GM12864 (cell line): Measurements from ENCODE around the gene ZNF532.

Source experiments
- DNase-seq: peaks from one replicate; pipeline ENCODE4 v3.0.0-alpha.2; 2011; ENCODE audit warnings: low read depth
- H3K4me3 ChIP-seq: 2 replicates; pipeline ENCODE4 v1.5.1; 2011; ENCODE audit warnings: mild to moderate bottlenecking, low read depth, low read length, control low read depth
- TF ChIP-seq, protein P1 (sequence below): IDR thresholded peaks from 2 replicates; pipeline ENCODE4 v1.5.1; 2011; ENCODE audit warnings: low read depth, mild to moderate bottlenecking, moderate library complexity, low read length, control low read depth, inconsistent platforms; ENCODE audit errors: missing control alignments

ZNF532 gene

DNA sequence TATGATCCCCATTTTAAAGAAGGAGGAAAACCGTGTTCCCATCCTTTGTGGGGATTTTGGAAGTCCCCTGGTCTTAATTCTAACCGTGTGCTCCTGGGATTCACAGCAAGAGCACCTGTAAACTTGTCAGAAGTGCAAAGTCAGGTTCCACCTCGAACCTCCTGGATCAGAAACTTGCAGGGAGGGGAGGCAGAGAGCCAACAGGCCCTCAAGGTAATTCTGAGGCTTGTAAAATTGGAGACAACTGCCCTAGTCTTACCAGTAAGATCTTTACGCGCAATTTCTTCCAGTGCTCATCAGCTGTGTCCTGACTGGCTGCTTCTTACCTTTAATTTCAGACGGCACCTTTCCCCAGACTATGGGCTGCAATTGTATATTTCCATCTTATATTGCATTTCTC lies 161.7 kb downstream of the ZNF532 start:
- no peak overlapping the region for H3K4me3 ChIP-seq
- TF ChIP-seq, protein P1, sequence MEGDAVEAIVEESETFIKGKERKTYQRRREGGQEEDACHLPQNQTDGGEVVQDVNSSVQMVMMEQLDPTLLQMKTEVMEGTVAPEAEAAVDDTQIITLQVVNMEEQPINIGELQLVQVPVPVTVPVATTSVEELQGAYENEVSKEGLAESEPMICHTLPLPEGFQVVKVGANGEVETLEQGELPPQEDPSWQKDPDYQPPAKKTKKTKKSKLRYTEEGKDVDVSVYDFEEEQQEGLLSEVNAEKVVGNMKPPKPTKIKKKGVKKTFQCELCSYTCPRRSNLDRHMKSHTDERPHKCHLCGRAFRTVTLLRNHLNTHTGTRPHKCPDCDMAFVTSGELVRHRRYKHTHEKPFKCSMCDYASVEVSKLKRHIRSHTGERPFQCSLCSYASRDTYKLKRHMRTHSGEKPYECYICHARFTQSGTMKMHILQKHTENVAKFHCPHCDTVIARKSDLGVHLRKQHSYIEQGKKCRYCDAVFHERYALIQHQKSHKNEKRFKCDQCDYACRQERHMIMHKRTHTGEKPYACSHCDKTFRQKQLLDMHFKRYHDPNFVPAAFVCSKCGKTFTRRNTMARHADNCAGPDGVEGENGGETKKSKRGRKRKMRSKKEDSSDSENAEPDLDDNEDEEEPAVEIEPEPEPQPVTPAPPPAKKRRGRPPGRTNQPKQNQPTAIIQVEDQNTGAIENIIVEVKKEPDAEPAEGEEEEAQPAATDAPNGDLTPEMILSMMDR = no peak
- no peak for DNase-seq

DNA sequence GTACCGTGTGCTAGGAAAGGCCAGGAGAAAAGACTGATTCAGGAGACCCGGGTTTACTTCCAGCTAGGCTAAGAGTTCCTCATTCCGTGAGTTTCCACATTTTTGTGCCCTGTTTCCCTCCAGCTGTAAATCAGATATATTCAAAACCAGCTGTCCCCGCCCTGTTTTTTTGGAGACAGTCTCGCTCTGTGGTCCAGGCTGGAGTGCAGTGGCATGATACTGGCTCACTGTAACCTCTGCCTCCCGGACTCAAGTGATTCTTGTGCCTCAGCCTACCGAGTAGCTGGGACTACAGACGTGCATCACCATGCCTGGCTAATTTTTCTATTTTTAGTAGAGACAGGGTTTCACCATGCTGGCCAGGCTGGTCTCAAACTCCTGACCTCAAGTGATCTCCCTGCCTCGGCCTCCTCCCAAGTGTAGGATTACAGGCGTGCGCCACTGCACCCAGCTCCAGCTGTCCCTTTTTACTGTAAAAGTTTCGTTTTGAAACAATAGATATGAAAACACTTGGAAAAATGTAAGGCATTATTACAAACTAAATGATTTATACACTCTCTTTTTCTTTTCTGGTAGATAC lies 162.2 kb downstream of the ZNF532 start:
- no peak overlapping the region for H3K4me3 ChIP-seq
- TF ChIP-seq, protein P1 = no peak
- DNase-seq = no peak

DNA sequence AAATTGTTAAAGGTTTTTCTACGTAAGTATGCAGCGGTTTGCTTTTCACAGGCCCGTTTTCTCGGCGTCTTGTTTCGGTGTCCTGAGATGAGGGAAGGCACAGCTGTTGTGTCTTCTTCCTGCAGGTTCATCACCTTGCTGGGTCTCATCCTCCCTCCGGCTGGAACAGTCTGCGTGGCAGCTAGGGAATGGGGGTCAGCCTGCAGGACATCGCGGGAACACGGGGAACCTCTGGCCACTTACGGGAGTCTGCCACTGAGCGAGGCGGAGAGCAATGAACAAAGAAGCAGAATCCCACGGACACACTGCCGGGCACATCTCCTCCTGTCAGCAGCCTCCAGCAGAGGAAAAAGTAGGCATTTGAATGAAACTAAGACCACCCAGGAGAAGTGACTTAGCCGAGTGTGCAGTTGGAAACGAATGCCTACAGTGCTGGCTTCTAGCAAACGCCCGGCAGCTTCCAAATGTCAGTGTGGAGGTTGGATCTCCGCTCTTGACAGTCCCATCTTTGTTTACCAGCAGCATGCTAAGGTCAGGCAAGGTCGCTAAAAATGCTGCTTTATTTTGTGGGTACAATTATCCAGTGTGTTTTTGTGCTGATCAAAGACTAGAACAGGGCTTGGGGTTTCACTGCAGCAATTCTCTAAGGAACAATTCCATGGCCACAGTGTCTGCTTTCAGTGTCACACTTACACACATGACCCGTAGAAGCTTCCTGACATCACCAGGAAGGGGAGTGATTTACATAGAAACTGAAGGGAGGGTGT lies 165.2 kb downstream of the ZNF532 start:
- no peak overlapping the region for H3K4me3 ChIP-seq
- TF ChIP-seq, protein P1 = no peak

DNA sequence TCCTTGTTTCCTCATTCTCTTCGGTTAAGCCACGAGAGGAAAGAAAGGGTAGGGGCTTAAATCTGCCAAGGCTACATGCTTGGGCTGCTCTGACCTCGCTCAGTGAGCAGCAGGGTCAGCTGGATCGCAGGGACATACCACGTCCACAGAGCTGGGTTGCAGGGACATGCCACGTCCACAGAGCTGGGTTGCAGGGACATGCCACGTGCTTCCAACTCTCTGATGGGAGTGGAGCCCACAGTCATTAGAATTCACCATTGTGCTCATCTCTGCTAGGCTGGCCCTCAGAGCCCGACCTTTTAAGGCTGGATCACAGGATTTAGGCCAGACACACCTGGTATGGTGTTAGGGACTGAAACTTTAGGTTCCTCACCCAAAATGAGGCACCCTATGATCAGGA lies 167.6 kb downstream of the ZNF532 start:
- TF ChIP-seq, protein P1 = no peak
- no peak overlapping the region for H3K4me3 ChIP-seq
- DNase-seq = no peak

More for the DNA sequence above, 165.2 kb downstream of the ZNF532 start:
- no peak for DNase-seq

DNA sequence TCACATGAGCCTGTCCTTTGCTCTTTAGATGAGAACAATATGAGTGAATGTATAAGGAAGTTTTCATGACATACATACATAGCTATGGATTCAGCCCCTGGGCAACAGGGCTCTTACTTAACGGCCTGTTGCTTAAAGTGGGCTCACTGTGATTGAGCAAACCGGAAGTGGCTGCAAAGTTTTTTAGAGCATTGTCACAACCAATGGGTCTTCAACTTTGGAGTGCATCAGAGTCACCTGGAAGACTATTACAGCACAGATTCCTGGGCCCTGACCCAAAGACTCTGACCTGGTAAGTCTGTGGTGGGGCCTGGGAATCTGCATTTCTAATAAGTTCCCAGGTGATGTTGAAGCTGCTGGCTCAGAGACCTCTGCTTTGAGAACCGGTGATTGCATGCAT lies 168.7 kb downstream of the ZNF532 start:
- TF ChIP-seq, protein P1 = no peak
- DNase-seq = no peak
- H3K4me3 ChIP-seq = no peak overlapping the region

DNA sequence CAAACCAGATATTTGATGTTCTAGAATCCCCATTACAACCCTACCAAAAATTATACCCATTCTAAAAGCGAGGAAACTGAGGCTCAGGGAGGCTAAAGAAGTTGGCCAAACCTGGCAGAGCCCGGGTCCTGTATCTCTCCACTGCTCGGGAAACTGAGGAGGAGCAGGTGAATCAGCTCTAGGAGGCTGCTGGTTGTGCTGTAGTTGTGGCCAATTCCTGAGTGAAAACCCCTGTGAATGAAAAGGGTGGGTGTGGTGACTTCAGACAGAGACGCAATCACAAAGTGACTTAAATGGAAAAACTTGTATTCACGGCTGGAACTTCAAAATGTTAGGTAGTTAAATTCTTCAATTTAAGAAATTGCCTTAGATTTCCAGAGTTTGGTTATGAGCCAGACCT lies 169.3 kb downstream of the ZNF532 start:
- DNase-seq = no peak
- TF ChIP-seq, protein P1 = no peak
- H3K4me3 ChIP-seq = no peak overlapping the region

DNA sequence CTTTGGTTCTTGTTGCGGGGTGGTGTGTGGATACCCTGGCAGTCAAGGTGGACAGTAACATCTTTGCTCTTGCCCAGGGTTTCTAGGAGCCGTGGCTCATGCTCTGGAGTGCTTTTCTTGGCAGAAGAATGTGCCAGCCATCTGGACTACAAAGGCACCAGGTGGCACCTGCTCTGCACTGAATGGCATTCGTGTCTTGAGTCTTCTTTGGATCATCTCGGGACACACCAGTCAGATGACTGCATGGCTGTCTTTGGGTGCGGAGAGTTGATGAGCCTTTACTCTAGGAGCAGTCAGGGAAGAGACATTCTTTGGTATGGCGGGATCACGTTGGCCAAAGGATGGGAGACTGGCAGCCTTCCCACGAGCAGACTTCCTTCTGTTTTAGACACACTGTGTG lies 170.9 kb downstream of the ZNF532 start:
- no peak for DNase-seq
- no peak overlapping the region for H3K4me3 ChIP-seq

More for the DNA sequence above, 170.9 kb downstream of the ZNF532 start:
- TF ChIP-seq, protein P1 = no peak
